MM.1S (cell line): ENCODE data around the gene ATP4A.

Experiments
- CTCF ChIP-seq: fragments of 300-600 bp; sonication (generic); IDR thresholded peaks from 2 replicates; pipeline ENCODE4 v1.5.1; 2016; ENCODE audit warnings: antibody characterized with exemption, low read length, mixed read lengths
- EZH2 ChIP-seq: fragments of 300-600 bp; sonication (generic); optimal IDR thresholded peaks from 2 replicates; pipeline ENCODE3; 2017; ENCODE audit warnings: low read depth, mild to moderate bottlenecking, antibody characterized with exemption, low read length, mixed read lengths
- EZH2phosphoT487 ChIP-seq: fragments of 300-600 bp; sonication (generic); IDR thresholded peaks from 2 replicates; pipeline ENCODE4 v1.6.1; 2018; ENCODE audit warnings: antibody characterized with exemption, low read length

GRCh38 chr19:35596366-35596999 lies 33.0 kb upstream of the ATP4A start:
- TF ChIP-seq CTCF, result no peak
- TF ChIP-seq EZH2, result no peak
- no peak for TF ChIP-seq EZH2phosphoT487
